ENCODE data around the gene DNAI4. TPM values are rescaled to one million over a fixed set of nuclear protein-coding genes. Genes with fewer than 3 reads are reported as not detected.

DNAI4 gene
- polyA plus RNA-seq, 3 donors = 0.09 TPM; not detected in 2

DNA sequence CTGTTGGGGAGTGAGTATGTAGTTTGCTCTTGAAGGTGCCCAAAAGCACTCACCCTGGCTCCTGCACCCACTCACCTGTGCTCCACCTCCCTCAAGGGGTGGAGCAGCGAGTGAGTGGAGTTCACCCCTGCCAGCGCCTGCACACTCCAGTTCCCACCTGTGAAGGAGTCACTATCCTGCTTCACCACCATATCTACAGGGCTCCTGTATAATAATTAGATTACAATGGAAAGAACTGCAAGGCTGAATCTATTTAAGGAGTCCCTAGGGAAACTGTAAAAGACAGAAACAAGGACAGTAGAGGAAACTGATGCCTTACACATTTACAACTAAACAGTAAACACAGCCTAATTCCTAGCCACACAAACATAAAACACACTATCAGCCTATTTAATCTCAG is 4.1 kb downstream of the DNAI4 start:
- peaks cover 9% of the 10 kb centered on the region for H3K4me1 Mint-ChIP-seq
- no CpG with 5 or more reads among the region's 2 CpGs for WGBS (ENCODE audit: insufficient coverage)
- Histone ChIP-seq H3K4me1 (ENCODE audit: control insufficient read depth in 1 of 2, insufficient read depth in 2 of 2, low read length in 2 of 2) (peaks cover 9 to 10% of the 10 kb centered on the region in 2 donors), H3K27ac (ENCODE audit: low read depth in 1 of 2, low read length in 2 of 2) (no peak overlapping the region), H3K27me3 (ENCODE audit: control insufficient read depth in 2 of 2, insufficient read depth in 2 of 2, low read length in 2 of 2) (no peaks in the 10 kb centered on the region), H2AFZ (ENCODE audit: insufficient read depth, low read depth, low read length, poor library complexity, severe bottlenecking) (no peak overlapping the region), H3K9ac (ENCODE audit: insufficient read depth, low read length, poor library complexity, severe bottlenecking) (no peak overlapping the region), H4K20me1 (ENCODE audit: insufficient read depth, low read length) (peaks cover under 1% of the 10 kb centered on the region), H3K4me3 (replicated peaks in 1 of 3; ENCODE audit: low read depth in 2 of 3, low read length in 3 of 3) (no peak overlapping the region), H3K4me2 (replicated peaks; ENCODE audit: extremely low read depth, low read length, poor library complexity, severe bottlenecking) (no peak overlapping the region), H3K9me3 (replicated peaks in 1 of 2; ENCODE audit: control insufficient read depth in 1 of 2, insufficient read depth in 1 of 2, low read length in 2 of 2) (peaks cover 0 to 5% of the 10 kb centered on the region in 2 donors), H3K36me3 (replicated peaks in 1 of 2; ENCODE audit: control insufficient read depth in 1 of 2, insufficient read depth in 2 of 2, low read length in 2 of 2) (no peaks in the 10 kb centered on the region), H3K79me2 (ENCODE audit: insufficient read depth, low read length) (peaks cover 14% of the 10 kb centered on the region)
- TF ChIP-seq, protein P1, sequence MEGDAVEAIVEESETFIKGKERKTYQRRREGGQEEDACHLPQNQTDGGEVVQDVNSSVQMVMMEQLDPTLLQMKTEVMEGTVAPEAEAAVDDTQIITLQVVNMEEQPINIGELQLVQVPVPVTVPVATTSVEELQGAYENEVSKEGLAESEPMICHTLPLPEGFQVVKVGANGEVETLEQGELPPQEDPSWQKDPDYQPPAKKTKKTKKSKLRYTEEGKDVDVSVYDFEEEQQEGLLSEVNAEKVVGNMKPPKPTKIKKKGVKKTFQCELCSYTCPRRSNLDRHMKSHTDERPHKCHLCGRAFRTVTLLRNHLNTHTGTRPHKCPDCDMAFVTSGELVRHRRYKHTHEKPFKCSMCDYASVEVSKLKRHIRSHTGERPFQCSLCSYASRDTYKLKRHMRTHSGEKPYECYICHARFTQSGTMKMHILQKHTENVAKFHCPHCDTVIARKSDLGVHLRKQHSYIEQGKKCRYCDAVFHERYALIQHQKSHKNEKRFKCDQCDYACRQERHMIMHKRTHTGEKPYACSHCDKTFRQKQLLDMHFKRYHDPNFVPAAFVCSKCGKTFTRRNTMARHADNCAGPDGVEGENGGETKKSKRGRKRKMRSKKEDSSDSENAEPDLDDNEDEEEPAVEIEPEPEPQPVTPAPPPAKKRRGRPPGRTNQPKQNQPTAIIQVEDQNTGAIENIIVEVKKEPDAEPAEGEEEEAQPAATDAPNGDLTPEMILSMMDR (IDR thresholded peaks at IDR 0.05) = no peak
- H3K9me3 Mint-ChIP-seq = peaks cover 0 to 14% (median 0%) of the 10 kb centered on the region in 7 donors
- DNase-seq = no peak
- H3K4me3 Mint-ChIP-seq = no peak overlapping the region
- H3K27ac Mint-ChIP-seq = peak overlapping the region in 1 of 7 donors; percentile 66
- peaks cover 6 to 7% of the 10 kb centered on the region in 2 donors for H3K36me3 Mint-ChIP-seq
- peaks cover 0 to 2% (median 0%) of the 10 kb centered on the region in 3 donors for H3K27me3 Mint-ChIP-seq (ENCODE audit: low read depth in 3 of 3)
- intact Hi-C loops (cut with micrococcal nuclease) = loop anchor here in 1 of 2 donors (10.0 kb wide), 2 partner anchors 156 to 514 kb away; partner anchors contain the start of gene SERBP1

DNA sequence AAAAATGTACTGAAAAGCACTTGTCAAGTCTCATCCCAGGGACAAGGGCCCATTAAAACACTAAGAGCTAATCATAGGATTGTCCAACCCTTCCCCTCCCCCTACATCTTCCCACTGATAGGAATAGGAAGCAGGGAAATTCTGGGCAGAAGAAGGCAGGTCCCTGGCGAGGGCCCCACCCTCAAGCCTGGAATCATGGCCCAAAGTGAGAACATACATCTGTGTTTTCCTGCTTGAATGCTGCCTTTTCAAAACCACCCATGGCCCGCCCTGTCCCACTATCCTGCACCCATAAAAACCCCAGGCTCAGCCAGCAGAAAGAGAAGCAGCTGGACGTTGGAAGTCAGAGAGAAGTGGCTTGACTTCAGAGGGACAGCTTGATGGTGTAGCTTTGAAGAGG is 4.8 kb downstream of the DNAI4 start:
- DNase-seq = no peak
- no peaks in the 10 kb centered on the region for H3K36me3 ChIP-seq (replicated peaks in 1 of 2; ENCODE audit: control insufficient read depth in 1 of 2, insufficient read depth in 2 of 2, low read length in 2 of 2)
- H3K4me2 ChIP-seq (replicated peaks; ENCODE audit: extremely low read depth, low read length, poor library complexity, severe bottlenecking) = no peak overlapping the region
- H4K20me1 ChIP-seq (ENCODE audit: insufficient read depth, low read length) = no peaks in the 10 kb centered on the region
- no peak overlapping the region for H3K4me3 ChIP-seq (replicated peaks in 1 of 3; ENCODE audit: low read depth in 2 of 3, low read length in 3 of 3)
- no CpG with 5 or more reads among the region's 3 CpGs for WGBS (ENCODE audit: insufficient coverage)
- intact Hi-C loops (cut with micrococcal nuclease) = loop anchor here in 1 of 2 donors (10.0 kb wide), 2 partner anchors 155 to 515 kb away; partner anchors contain the start of gene SERBP1
- H3K9me3 ChIP-seq (replicated peaks in 1 of 2; ENCODE audit: control insufficient read depth in 1 of 2, insufficient read depth in 1 of 2, low read length in 2 of 2) = peaks cover 0 to 5% of the 10 kb centered on the region in 2 donors
- no peak overlapping the region for H2AFZ ChIP-seq (ENCODE audit: insufficient read depth, low read depth, low read length, poor library complexity, severe bottlenecking)
- Mint-ChIP-seq H3K4me3 (no peak overlapping the region), H3K27ac (no peak overlapping the region), H3K4me1 (peaks cover 8% of the 10 kb centered on the region), H3K36me3 (peaks cover 6 to 7% of the 10 kb centered on the region in 2 donors), H3K9me3 (peaks cover 0 to 14% (median 0%) of the 10 kb centered on the region in 7 donors), H3K27me3 (ENCODE audit: low read depth in 3 of 3) (peaks cover 0 to 2% (median 0%) of the 10 kb centered on the region in 3 donors)
- TF ChIP-seq, protein P1 (IDR thresholded peaks at IDR 0.05) = no peak
- no peak overlapping the region for H3K9ac ChIP-seq (ENCODE audit: insufficient read depth, low read length, poor library complexity, severe bottlenecking)
- H3K79me2 ChIP-seq (ENCODE audit: insufficient read depth, low read length) = peaks cover 11% of the 10 kb centered on the region
- H3K27me3 ChIP-seq (ENCODE audit: control insufficient read depth in 2 of 2, insufficient read depth in 2 of 2, low read length in 2 of 2) = no peaks in the 10 kb centered on the region
- peaks cover 6 to 9% of the 10 kb centered on the region in 2 donors for H3K4me1 ChIP-seq (ENCODE audit: control insufficient read depth in 1 of 2, insufficient read depth in 2 of 2, low read length in 2 of 2)
- no peak overlapping the region for H3K27ac ChIP-seq (ENCODE audit: low read depth in 1 of 2, low read length in 2 of 2)
